Breast epithelium (tissue), 4 donors: ENCODE results near the gene ARF1. TPM values are rescaled to one million over a fixed set of nuclear protein-coding genes. Genes with fewer than 3 reads are reported as not detected.

Experiments used
- DNase-seq, 2 donors: peaks; one replicate each; pipeline ENCODE4 v3.0.0-alpha.2; 2019; ENCODE audit warnings: low spot score in 2 of 2
- H3K27ac ChIP-seq, 2 donors: fragments of 200-600 bp; sonication (generic) in 1 of 2; one replicate each; pipeline ENCODE4 v1.5.1; 2016 to 2019; ENCODE audit warnings: mild to moderate bottlenecking in 1 of 2
- H3K27me3 ChIP-seq, 2 donors: fragments of 200-600 bp; sonication (generic) in 1 of 2; one replicate each; pipeline versions ENCODE4 v1.5.1 to v1.6.0; 2017 to 2019; ENCODE audit warnings: control low read depth in 1 of 2, mild to moderate bottlenecking in 1 of 2
- H3K36me3 ChIP-seq: fragments of 200-600 bp; one replicate; pipeline ENCODE4 v1.5.1; 2019
- H3K4me1 ChIP-seq, 2 donors: fragments of 200-600 bp; sonication (generic); one replicate each; pipeline ENCODE4 v1.5.1; 2016 to 2019; ENCODE audit warnings: control low read depth in 1 of 2
- H3K4me3 ChIP-seq, 3 donors: fragments of 200-600 bp; sonication (generic); 1 replicate in 2 of 3; 2 replicates in 1 of 3; pipeline ENCODE4 v1.5.1; 2016 to 2019; ENCODE audit warnings: mild to moderate bottlenecking in 3 of 3, moderate library complexity in 2 of 3
- H3K9me3 ChIP-seq, 2 donors: fragments of 200-600 bp; sonication (generic) in 1 of 2; one replicate each; pipeline ENCODE4 v1.5.1; 2016 to 2019; ENCODE audit warnings: control low read depth in 1 of 2
- CTCF ChIP-seq, 3 donors: fragments of 450-650 bp; IDR thresholded peaks; one replicate each; pipeline ENCODE4 v1.5.1; 2016 to 2017; ENCODE audit warnings: antibody characterized with exemption in 3 of 3, mild to moderate bottlenecking in 3 of 3, moderate library complexity in 3 of 3
- POLR2A ChIP-seq: fragments of 450-650 bp; IDR thresholded peaks from one replicate; pipeline ENCODE4 v1.6.1; 2016; ENCODE audit warnings: antibody characterized with exemption, mild to moderate bottlenecking, moderate library complexity
- POLR2AphosphoS5 ChIP-seq, 3 donors: sonication (generic); formaldehyde crosslinking; IDR thresholded peaks; one replicate each; pipeline ENCODE4 v1.6.1; 2017; ENCODE audit warnings: antibody characterized with exemption in 3 of 3
- intact Hi-C: fragments of 100-400 bp; cut with DNase I; formaldehyde crosslinking; loops from one replicate; pipeline ENCODE4 v1.15.1; 2023; ENCODE audit warnings: low total_unique reads
- total RNA-seq, 3 donors: library from RNA; depleted of rRNA; stranded (reverse); fragments of >200 nt; gene quantifications; one replicate each; pipeline ENCODE4 v1.1.0, GENCODE V29; 2016

ARF1 gene
- total RNA-seq, 3 donors from 2014 or later, result 263 to 295 (median 292) TPM

DNA sequence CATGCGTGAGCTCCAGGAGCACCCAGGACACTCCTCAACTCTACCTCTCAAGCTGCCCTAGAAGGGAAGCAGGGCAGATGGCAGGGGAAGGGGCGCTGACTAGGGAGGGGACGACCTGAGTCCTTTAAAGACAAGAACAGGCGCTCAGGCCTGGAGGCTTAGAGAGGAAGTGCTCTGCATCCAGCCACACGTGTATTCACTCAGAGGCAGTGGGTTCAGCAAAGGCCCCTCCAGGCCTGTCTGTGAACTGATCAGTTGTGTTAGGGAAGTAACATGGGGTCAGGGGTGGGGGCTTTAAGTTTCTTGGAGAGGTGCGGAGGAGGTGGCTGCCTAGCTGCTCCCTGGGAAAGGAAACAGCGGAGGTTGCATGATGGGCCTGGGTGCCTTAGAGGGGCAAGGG lies 37.1 kb upstream of the ARF1 start:
- TF ChIP-seq CTCF (IDR thresholded peaks at IDR 0.05) (no peak), POLR2AphosphoS5 (IDR thresholded peaks at IDR 0.05) (no peak), POLR2A (no peak)
- H3K27me3 ChIP-seq, result no peaks in the 10 kb centered on the region
- DNase-seq, result no peak
- intact Hi-C loops, result no loop called here
- no peaks in the 10 kb centered on the region for H3K36me3 ChIP-seq
- H3K4me3 ChIP-seq, result no peak overlapping the region
- H3K4me1 ChIP-seq, result no peaks in the 10 kb centered on the region
- H3K9me3 ChIP-seq, result no peaks in the 10 kb centered on the region
- no peak overlapping the region for H3K27ac ChIP-seq

DNA sequence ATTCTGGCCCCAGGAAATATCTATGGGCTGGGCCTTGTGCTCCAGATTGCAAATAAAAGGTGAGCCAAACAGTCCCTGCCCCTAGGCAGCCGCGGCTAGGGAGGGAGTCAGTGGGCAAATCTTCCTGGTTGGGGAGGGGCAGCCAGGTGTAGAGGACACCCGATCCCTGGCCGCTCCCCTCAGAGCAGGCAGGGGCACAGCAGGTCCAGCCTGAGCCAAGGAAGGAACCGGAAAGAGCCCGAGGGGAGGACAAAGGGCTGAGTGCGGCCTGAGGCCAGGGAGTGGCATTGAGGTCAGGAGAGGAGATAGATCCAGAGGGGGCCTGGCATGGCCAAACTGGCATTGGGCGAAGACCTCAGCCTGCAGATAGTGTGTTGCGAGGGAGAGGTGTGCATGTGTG lies 36.6 kb upstream of the ARF1 start:
- TF ChIP-seq POLR2AphosphoS5 (IDR thresholded peaks at IDR 0.05) (no peak), CTCF (IDR thresholded peaks at IDR 0.05) (no peak), POLR2A (no peak)
- intact Hi-C loops, result no loop called here
- Histone ChIP-seq H3K4me3 (no peak overlapping the region), H3K27ac (no peak overlapping the region), H3K9me3 (no peaks in the 10 kb centered on the region), H3K27me3 (no peaks in the 10 kb centered on the region), H3K36me3 (no peaks in the 10 kb centered on the region), H3K4me1 (no peaks in the 10 kb centered on the region)
- no peak for DNase-seq

DNA sequence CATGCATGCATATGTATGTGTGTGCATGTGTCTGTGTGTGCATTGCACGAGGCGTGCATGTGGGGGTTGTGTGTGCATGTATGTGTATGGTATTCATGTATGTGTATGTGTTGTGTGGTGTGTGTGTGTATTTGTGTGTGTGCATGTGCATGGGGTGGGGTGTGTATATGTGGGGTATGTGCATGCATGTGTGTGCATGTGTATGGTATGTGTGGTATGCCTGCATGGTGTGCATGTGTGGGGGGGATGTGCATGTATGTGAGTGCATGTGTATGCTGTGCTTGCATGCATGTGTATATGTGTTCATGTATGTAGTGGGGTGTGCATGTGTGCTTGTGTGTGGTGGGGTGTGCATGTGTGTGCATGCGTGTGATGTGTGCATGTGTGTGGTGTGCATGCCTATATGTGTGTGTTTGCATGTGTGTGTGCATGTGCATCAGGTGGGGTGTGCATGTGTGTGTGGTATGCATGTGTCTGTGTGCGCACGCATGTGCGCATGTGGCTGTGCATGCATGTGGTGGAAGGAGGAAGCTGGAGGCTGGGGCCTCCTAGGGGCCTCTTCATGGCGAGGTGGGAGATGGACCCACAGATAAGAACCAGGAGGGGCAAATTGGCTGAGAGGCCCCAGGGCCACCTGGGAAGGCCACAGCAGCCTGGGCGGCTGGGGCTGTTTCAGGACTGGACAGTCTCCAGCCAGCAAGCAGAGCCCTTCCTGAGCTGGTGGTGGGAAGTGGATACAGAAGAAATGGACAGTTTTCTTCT lies 35.9 kb upstream of the ARF1 start:
- H3K9me3 ChIP-seq, result no peaks in the 10 kb centered on the region
- no peaks in the 10 kb centered on the region for H3K4me1 ChIP-seq
- H3K4me3 ChIP-seq, result no peak overlapping the region

DNA sequence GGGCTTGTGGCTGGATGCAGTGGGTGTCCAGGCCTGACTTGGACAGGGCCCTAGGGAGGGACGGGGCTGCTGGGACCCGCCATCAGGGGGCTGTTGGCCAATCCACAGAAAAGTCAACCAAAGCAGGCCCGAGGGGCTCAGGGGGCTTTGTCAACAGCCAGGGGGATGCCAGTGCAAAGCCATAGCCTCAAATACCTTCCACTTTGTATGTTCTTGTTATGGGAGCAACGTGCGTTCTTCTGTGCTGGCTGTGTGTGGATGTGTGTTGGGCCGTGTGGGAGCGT lies 35.4 kb upstream of the ARF1 start:
- no peaks in the 10 kb centered on the region for H3K27me3 ChIP-seq
- no peak overlapping the region for H3K27ac ChIP-seq
- no peaks in the 10 kb centered on the region for H3K36me3 ChIP-seq
- H3K4me1 ChIP-seq, result no peaks in the 10 kb centered on the region
- no peak for DNase-seq
- TF ChIP-seq CTCF (IDR thresholded peaks at IDR 0.05) (no peak), POLR2A (no peak), POLR2AphosphoS5 (IDR thresholded peaks at IDR 0.05) (no peak)
- intact Hi-C loops, result no loop called here
- no peak overlapping the region for H3K4me3 ChIP-seq
- H3K9me3 ChIP-seq, result no peaks in the 10 kb centered on the region

More for the DNA sequence above, 35.9 kb upstream of the ARF1 start:
- H3K27ac ChIP-seq, result no peak overlapping the region
- DNase-seq, result no peak
- no peaks in the 10 kb centered on the region for H3K27me3 ChIP-seq
- H3K36me3 ChIP-seq, result no peaks in the 10 kb centered on the region
- TF ChIP-seq POLR2AphosphoS5 (IDR thresholded peaks at IDR 0.05) (no peak), CTCF (IDR thresholded peaks at IDR 0.05) (no peak)
- intact Hi-C loops, result no loop called here

DNA sequence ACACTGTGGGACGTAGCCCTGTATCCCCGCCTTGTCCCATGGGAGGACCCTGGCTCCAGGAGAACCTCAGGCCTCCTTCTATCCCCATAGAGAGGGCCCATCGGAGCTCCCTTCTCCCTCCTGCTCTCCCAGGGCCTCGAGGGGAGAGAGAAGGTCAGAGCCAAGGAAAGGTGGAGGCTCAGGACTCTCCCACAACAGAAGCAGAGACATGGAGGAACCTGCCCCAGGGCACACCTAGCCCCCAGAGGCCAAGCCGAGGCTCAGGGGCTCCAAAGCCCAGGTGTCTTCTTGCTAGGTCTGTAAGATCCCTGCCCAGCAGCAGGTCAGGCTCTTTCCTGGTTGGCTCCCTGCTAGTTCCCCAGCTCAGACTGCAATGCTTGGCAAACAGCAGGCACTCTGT lies 34.4 kb upstream of the ARF1 start:
- Histone ChIP-seq H3K36me3 (no peaks in the 10 kb centered on the region), H3K4me3 (no peak overlapping the region), H3K4me1 (no peaks in the 10 kb centered on the region), H3K9me3 (no peaks in the 10 kb centered on the region), H3K27ac (no peak overlapping the region), H3K27me3 (no peaks in the 10 kb centered on the region)
- no peak for DNase-seq
- intact Hi-C loops, result no loop called here
- TF ChIP-seq POLR2A, result no peak
- TF ChIP-seq CTCF (IDR thresholded peaks at IDR 0.05), result no peak
- TF ChIP-seq POLR2AphosphoS5 (IDR thresholded peaks at IDR 0.05), result no peak
